AG20443 (cell line): Measurements from ENCODE around the gene GNPAT.

Source experiments
- DNase-seq: peaks from one replicate; pipeline ENCODE4 v3.0.0; 2012; ENCODE audit warnings: low spot score, mixed read lengths

The GNPAT gene

DNA sequence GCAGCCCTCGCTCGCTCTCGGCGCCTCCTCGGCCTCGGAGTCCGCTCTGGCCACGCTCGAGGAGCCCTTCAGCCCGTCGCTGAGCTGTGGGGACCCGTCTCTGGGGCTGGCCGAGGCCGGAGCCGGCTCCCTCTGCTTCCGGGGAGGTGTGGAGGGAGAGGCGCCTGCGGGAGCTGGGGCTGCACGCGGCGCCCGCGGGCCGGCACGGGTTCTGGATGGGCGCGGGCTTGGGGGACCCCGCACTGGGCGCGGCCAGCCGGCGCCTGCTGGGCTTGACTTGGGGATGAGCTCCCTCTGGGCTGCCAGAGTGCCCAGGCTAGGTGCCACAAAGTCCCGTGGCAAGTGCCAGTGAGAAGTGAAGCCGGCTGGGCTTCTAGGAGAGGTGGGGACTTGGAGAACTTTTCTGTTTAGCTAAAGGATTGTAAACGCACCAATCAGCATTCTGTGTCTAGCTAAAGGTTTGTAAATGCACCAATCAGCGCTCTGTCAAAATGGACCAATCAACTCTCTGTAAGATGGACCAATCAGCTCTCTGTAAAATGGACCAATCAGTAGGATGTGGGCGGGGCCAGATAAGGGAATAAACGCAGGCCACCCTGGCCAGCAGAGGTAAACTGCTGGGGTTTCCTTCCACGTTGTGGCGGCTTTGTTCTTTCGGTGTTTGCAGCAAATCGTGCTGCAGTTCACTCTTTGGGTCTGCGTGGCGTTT, 76.4 kb downstream of the GNPAT start:
- DNase-seq: no peak

DNA sequence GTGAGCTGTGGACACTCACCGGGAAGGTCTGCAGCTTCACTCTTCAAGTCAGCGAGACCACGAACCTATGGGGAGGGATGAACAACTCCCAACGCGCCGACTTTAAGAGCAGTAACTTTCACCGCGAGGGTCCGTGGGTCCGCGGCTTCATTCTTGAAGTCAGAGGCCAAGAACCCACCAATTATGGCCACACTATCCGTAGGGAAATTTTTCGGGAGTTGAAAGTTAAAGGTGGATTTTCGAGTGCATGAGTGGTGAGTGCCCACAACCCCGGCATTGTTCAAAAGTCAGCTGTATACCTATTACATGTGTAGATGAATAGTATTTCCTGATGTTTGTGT, 77.0 kb downstream of the GNPAT start:
- no peak for DNase-seq

DNA sequence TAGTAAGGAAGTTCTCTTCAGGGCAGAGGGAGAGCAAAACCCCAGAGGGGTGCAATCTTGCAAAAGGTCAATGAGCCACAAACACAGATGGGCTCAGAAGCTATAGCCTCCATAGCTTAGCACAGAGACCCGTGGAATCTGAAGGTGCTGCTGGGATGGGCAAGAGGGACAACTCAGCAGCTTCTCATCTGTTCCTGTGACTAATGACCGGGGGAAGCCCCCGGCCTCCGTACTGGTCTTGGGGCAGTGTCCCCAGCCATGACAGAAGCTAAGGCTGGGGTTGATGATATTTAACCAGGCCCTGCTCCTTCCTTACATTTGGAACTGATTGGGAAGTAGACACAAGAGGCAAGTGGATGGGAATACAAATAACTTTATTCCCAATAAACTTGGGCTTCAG, 77.6 kb downstream of the GNPAT start:
- no peak for DNase-seq

DNA sequence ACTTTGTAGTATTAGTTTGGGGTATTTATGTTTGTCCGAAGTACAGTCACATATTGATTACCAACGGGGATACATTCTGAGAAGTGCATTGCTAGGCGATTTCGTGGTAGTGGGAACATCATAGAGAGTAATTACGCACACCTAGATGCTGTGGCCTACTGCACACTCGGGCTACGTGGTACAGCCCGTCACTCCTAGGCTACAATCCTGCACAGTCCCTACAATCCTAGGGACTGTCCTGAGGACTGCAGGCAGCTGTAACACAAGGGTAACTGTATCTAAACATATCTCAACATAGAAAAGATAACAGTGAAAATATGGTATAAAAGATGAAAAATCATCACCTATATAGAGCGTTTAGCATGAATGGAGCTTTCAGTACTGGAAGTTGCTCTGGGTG, 78.1 kb downstream of the GNPAT start:
- no peak for DNase-seq

DNA sequence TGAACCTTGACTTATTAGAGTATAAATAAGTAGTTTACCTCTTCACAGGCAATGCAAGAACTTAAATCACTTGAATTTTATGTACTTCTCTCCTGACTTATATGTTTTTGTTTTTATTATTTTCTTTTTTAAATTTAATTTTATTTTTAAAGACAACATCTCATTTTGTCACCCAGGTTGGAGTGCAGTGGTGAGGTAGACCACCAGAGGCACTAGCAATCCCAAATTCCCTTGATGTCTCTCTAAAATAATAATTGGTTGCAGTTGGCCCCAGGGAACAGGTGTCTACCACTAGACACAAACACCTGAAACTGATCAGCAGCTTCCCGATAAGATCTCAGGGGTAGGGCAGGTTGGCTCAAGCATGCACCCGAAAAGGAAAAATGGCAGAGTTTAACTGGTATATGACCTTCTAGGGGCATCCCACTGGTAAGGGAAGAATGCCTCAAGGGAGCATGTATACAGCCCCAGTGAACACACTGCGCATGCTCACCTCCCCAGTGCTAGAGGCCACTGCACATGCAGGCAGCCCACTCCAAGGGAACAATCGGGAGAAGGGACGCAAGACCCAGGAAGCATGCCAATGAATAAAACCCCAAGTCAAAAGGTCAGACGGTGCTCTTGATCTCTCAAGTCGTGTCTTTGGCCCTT, 82.0 kb downstream of the GNPAT start:
- no peak for DNase-seq

DNA sequence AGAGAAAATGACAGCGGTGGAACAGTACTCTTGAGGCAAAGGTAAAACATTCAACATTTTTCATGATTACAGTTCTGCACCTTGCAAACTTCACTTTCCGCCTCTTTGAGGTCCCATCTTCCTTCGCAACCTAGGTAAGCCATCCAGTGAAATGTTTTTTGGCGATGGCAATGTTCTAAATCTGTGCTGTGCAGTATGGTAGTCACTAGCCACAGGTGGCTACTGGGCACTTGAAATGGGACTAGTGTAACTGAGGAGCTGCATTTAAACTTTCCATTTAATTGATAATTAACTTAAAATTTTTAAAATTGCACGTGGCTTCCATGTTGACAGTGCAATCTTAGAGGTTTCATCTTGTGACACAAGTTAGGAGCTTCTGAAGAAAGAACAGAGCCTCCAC, 83.6 kb downstream of the GNPAT start:
- no peak for DNase-seq

DNA sequence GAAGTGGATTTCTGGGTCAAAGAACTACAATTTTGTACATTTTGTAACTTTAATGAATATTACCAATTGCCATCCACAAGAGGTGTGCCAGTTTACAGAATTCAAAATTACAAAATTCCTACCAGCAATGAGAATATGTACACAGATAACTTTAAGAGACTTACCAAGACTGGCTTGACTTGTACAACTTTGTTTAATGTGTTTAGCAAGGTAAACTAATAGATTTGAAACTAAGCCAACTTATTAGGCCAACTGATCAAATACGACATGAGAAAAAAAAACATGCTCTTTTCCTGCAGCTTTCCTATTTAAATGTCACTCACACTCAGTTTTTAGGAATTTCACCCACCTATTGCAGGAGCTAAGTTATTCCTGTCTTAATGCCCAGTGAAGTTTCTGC, 85.2 kb downstream of the GNPAT start:
- no peak for DNase-seq
